ENCODE results near the gene PIK3CA.
"Not testable (repeated sequence)": the region's sequence is repeated elsewhere in the genome, so short reads cannot be mapped to it uniquely, and the experiment has no call there.

PIK3CA gene

GRCh38 chr3:179265875-179266274, 117.7 kb downstream of the PIK3CA start:
- DNase-seq = no peak

- DNase-seq = no peak
Measured at GRCh38 chr3:179266701-179267211, 118.6 kb downstream of the PIK3CA start.

- no peak for DNase-seq
Measured at GRCh38 chr3:179268400-179269051, 120.4 kb downstream of the PIK3CA start.

GRCh38 chr3:179269152-179269707, 121.1 kb downstream of the PIK3CA start:
- DNase-seq = no peak

GRCh38 chr3:179272385-179272784, 124.2 kb downstream of the PIK3CA start:
- DNase-seq = no peak

GRCh38 chr3:179274434-179274833, 126.3 kb downstream of the PIK3CA start:
- not testable (repeated sequence) for DNase-seq

- DNase-seq = no peak
Measured at GRCh38 chr3:179276001-179276400, 127.8 kb downstream of the PIK3CA start.

- DNase-seq = no peak
Measured at GRCh38 chr3:179276743-179277142, 128.6 kb downstream of the PIK3CA start.

- DNase-seq = no peak
Measured at GRCh38 chr3:179278151-179278550, 130.0 kb downstream of the PIK3CA start.

GRCh38 chr3:179278932-179279693, 131.0 kb downstream of the PIK3CA start:
- no peak for DNase-seq

- no peak for DNase-seq
Measured at GRCh38 chr3:179279837-179280236, 131.7 kb downstream of the PIK3CA start.

GRCh38 chr3:179281825-179282224, 133.7 kb downstream of the PIK3CA start:
- no peak for DNase-seq

GRCh38 chr3:179286331-179286730, 138.2 kb downstream of the PIK3CA start:
- no peak for DNase-seq

GRCh38 chr3:179288845-179289244, 140.7 kb downstream of the PIK3CA start:
- no peak for DNase-seq

GRCh38 chr3:179289295-179289694, 141.1 kb downstream of the PIK3CA start:
- no peak for DNase-seq
